Panc1 (cell line): ENCODE data around the gene DLL1.

Experiments
- POLR2AphosphoS5 ChIP-seq: IDR thresholded peaks from 2 replicates; pipeline ENCODE4 v1.6.1; 2012; ENCODE audit warnings: mild to moderate bottlenecking, low read depth, low read length, moderate library complexity
- REST ChIP-seq, 2 experiments: IDR thresholded peaks; 2 replicates each; pipeline ENCODE4 v1.6.1; 2011 to 2012; ENCODE audit warnings: low read depth in 2 of 2, control low read depth in 1 of 2, low read length in 1 of 2, mild to moderate bottlenecking in 1 of 2, moderate library complexity in 1 of 2; ENCODE audit not compliant: insufficient read depth in 1 of 2
- SIN3A ChIP-seq: IDR thresholded peaks from 2 replicates; pipeline ENCODE4 v1.6.1; 2012; ENCODE audit warnings: low read depth, mild to moderate bottlenecking, low read length, moderate library complexity, borderline replicate concordance; ENCODE audit not compliant: insufficient read depth
- TCF7L2 ChIP-seq: IDR thresholded peaks from 2 replicates; pipeline ENCODE4 v1.6.1; 2011; ENCODE audit warnings: mild to moderate bottlenecking, low read depth, low read length, inconsistent platforms
- TF ChIP-seq, protein P1 (sequence below): fragments of 450-650 bp; IDR thresholded peaks from 2 replicates; pipeline ENCODE4 v1.5.1; 2017; ENCODE audit warnings: mild to moderate bottlenecking

DNA sequence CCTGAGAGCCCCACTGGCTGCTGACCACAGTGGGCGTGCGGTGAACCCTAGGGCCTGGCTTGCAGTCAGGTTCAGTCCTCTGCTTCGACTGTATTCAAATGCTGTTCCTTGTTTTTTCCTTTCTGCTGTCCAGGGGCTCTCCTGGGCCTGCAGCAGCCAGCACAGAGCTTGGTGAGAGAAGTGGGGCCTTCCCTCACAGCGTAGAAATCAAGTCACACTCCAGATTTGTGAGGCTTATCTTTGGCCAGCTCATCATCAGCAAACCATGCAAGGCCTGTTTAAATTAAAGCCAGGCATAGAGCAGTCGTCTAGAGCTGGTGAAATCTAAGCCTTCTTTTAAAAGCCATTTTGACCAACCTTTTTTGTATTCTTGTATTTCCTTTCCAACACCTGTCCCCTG lies 24.1 kb upstream of the DLL1 start:
- TF ChIP-seq, protein P1, sequence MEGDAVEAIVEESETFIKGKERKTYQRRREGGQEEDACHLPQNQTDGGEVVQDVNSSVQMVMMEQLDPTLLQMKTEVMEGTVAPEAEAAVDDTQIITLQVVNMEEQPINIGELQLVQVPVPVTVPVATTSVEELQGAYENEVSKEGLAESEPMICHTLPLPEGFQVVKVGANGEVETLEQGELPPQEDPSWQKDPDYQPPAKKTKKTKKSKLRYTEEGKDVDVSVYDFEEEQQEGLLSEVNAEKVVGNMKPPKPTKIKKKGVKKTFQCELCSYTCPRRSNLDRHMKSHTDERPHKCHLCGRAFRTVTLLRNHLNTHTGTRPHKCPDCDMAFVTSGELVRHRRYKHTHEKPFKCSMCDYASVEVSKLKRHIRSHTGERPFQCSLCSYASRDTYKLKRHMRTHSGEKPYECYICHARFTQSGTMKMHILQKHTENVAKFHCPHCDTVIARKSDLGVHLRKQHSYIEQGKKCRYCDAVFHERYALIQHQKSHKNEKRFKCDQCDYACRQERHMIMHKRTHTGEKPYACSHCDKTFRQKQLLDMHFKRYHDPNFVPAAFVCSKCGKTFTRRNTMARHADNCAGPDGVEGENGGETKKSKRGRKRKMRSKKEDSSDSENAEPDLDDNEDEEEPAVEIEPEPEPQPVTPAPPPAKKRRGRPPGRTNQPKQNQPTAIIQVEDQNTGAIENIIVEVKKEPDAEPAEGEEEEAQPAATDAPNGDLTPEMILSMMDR, result no peak
- no peak for TF ChIP-seq POLR2AphosphoS5
- TF ChIP-seq REST (IDR thresholded peaks at IDR 0.05; ENCODE audit: insufficient read depth in 1 of 2, low read depth in 2 of 2, low read length in 1 of 2), result no peak
- no peak for TF ChIP-seq TCF7L2
- TF ChIP-seq SIN3A, result no peak
